ENCODE data around the gene IMPDH1.
"Not testable (repeated sequence)": the region's sequence is repeated elsewhere in the genome, so short reads cannot be mapped to it uniquely, and the experiment has no call there.

DNA sequence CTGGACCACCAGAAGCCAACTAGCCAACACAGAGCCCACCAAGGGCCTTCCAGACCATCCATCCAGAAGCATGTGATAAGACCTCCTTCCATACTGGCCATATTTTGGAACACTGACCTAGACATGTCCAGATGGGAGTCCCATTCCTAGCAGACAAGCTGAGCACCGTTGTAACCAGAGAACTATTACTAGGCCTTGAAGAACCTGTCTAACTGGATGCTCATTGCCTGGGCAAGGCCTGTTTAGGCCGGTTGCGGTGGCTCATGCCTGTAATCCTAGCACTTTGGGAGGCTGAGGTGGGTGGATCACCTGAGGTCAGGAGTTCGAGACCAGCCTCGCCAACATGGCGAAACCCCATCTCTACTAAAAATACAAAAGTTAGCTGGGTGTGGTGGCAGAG is 47.6 kb upstream of the IMPDH1 start:
- not testable (repeated sequence) for TF ChIP-seq ZNF644 (tag; IDR thresholded peaks at IDR 0.05; ENCODE audit: low read depth); TCF7L2 (IDR thresholded peaks at IDR 0.05; ENCODE audit: low read depth, low read length); SP1 (CRISPR knock-in tag; IDR thresholded peaks at IDR 0.05); ZNF785 (CRISPR knock-in tag; IDR thresholded peaks at IDR 0.05); CHD2 (IDR thresholded peaks at IDR 0.05; ENCODE audit: low read depth, low read length); ZBTB7A (IDR thresholded peaks at IDR 0.05; ENCODE audit: borderline replicate concordance, control insufficient read depth, low read depth, low read length); TRIM24 (IDR thresholded peaks at IDR 0.05)
- TF ChIP-seq, protein P1, sequence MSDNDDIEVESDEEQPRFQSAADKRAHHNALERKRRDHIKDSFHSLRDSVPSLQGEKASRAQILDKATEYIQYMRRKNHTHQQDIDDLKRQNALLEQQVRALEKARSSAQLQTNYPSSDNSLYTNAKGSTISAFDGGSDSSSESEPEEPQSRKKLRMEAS (CRISPR knock-in tag; IDR thresholded peaks at IDR 0.05) = 0 out of 2 replicates have a peak, but pooled peaks have one; percentile 10
- TF ChIP-seq, protein P2, sequence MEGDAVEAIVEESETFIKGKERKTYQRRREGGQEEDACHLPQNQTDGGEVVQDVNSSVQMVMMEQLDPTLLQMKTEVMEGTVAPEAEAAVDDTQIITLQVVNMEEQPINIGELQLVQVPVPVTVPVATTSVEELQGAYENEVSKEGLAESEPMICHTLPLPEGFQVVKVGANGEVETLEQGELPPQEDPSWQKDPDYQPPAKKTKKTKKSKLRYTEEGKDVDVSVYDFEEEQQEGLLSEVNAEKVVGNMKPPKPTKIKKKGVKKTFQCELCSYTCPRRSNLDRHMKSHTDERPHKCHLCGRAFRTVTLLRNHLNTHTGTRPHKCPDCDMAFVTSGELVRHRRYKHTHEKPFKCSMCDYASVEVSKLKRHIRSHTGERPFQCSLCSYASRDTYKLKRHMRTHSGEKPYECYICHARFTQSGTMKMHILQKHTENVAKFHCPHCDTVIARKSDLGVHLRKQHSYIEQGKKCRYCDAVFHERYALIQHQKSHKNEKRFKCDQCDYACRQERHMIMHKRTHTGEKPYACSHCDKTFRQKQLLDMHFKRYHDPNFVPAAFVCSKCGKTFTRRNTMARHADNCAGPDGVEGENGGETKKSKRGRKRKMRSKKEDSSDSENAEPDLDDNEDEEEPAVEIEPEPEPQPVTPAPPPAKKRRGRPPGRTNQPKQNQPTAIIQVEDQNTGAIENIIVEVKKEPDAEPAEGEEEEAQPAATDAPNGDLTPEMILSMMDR (IDR thresholded peaks at IDR 0.05 in 2 of 3, conservative IDR thresholded peaks at IDR 0.05 in 1 of 3; ENCODE audit: insufficient read depth in 2 of 3, low read depth in 1 of 3, low read length in 3 of 3) = not testable (repeated sequence)
- TF ChIP-seq, protein P3, sequence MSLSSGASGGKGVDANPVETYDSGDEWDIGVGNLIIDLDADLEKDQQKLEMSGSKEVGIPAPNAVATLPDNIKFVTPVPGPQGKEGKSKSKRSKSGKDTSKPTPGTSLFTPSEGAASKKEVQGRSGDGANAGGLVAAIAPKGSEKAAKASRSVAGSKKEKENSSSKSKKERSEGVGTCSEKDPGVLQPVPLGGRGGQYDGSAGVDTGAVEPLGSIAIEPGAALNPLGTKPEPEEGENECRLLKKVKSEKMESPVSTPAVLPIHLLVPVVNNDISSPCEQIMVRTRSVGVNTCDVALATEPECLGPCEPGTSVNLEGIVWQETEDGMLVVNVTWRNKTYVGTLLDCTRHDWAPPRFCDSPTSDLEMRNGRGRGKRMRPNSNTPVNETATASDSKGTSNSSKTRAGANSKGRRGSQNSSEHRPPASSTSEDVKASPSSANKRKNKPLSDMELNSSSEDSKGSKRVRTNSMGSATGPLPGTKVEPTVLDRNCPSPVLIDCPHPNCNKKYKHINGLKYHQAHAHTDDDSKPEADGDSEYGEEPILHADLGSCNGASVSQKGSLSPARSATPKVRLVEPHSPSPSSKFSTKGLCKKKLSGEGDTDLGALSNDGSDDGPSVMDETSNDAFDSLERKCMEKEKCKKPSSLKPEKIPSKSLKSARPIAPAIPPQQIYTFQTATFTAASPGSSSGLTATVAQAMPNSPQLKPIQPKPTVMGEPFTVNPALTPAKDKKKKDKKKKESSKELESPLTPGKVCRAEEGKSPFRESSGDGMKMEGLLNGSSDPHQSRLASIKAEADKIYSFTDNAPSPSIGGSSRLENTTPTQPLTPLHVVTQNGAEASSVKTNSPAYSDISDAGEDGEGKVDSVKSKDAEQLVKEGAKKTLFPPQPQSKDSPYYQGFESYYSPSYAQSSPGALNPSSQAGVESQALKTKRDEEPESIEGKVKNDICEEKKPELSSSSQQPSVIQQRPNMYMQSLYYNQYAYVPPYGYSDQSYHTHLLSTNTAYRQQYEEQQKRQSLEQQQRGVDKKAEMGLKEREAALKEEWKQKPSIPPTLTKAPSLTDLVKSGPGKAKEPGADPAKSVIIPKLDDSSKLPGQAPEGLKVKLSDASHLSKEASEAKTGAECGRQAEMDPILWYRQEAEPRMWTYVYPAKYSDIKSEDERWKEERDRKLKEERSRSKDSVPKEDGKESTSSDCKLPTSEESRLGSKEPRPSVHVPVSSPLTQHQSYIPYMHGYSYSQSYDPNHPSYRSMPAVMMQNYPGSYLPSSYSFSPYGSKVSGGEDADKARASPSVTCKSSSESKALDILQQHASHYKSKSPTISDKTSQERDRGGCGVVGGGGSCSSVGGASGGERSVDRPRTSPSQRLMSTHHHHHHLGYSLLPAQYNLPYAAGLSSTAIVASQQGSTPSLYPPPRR (CRISPR knock-in tag; IDR thresholded peaks at IDR 0.05; ENCODE audit: borderline replicate concordance) = not testable (repeated sequence)
